HTR-8/SVneo (cell line): ENCODE measurements around the gene INS.

Source experiments
- DNase-seq: peaks from one replicate; pipeline ENCODE4 v3.0.0; 2011; ENCODE audit warnings: low spot score, mixed read lengths; ENCODE audit not compliant: insufficient read length
- FAIRE-seq: peaks from 2 replicates; lab custom pipeline; 2011; peaks lifted over from hg19 to GRCh38; lab: Jason Lieb, UNC

Gene INS

DNA sequence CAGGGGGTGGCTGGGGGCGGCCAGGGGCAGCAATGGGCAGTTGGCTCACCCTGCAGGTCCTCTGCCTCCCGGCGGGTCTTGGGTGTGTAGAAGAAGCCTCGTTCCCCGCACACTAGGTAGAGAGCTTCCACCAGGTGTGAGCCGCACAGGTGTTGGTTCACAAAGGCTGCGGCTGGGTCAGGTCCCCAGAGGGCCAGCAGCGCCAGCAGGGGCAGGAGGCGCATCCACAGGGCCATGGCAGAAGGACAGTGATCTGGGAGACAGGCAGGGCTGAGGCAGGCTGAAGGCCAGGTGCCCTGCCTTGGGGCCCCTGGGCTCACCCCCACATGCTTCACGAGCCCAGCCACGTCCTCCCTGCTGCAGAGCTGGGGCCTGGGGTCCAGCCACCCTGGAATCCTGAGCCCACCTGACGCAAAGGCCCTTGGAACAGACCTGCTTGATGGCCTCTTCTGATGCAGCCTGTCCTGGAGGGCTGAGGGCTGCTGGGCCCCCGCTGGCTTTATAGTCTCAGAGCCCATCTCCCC is at the start of gene INS:
Gene INS (minus strand): TSS at position 474 of the 524 bp plus-strand sequence. CDS start 238 bp downstream, at position 236.
- DNase-seq, result no peak

DNA sequence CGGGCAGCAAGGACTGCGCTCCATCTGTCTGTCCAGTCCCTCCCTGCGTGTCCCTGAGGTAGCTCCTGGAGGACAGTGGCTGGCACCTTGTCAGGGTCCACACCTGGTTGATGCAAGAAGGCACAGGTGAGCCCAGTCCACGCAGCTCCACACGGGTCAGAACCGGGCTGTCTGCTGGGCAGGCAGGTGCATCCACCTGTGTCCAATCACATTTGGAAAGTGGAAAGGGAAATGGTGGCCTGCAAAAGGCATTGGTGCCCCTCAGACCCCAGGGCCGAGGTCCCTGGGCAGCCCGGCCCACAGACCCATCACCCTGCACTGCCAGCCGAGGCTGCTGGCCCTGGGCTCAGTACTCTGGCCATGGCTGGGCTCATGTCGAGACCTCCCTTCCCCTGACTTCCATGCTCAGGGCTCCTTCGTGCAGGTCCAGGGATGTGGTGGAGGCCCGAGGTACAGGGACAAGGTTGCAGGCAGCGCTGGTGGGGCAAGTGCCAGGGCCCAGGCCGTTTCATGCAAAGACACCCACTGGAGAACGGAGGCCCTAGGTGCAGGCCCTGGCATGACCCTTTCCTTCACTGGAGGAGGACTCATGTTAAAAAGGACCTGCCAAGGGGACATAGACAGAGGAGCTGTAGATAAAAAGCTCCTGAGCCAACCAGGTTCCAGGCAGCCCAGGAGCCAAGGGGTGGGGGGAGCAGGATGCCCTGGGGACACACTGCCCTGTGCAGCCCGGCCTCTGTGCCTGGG is 49.5 kb upstream of the INS start:
- FAIRE-seq (no peak), DNase-seq (no peak)

More for the DNA sequence above, at the start of gene INS:
- FAIRE-seq, result no peak

DNA sequence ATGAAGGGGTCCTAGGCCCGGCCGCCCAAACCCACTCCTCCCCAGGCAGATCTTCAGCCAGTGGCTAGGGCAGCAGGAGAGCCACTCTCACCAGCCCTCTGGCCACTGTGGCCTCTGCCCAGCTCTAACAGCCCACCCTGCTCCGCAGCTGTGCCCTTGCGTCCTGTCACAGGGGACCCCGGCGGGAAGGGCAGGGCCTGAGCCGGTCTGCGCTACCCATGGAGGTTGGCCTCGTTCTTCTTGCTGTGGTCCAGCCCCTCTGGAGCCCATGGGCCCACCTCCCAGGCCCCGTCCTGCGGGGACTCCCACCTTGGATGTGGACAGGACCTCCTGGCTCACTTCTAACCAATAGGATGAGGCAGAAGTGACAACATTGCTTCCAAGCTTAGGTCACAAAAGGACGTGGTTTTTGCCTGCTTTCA is 48.9 kb upstream of the INS start:
- no peak for DNase-seq
- no peak for FAIRE-seq

DNA sequence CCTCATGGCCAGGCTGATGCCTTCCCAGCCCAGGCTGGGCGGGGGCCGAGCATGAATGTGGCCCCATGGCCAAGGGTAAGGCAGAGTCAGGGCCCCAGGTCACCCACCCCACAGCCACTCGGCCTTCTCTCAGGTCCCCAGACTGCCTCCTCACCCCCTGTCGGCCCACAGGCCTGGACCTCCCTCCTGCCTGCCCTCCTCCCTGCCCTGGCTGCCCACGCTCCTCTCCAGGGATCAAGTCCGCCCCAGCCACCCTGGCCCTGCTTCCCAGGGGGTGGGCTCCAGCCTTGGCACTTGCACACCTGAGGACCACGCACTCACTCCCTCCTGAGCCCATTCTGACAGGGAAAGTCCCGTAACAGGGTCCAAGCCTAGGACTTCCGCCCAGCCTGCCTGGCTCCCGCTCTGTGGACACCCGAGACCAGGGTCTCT is 48.4 kb upstream of the INS start:
- no peak for FAIRE-seq
- no peak for DNase-seq

DNA sequence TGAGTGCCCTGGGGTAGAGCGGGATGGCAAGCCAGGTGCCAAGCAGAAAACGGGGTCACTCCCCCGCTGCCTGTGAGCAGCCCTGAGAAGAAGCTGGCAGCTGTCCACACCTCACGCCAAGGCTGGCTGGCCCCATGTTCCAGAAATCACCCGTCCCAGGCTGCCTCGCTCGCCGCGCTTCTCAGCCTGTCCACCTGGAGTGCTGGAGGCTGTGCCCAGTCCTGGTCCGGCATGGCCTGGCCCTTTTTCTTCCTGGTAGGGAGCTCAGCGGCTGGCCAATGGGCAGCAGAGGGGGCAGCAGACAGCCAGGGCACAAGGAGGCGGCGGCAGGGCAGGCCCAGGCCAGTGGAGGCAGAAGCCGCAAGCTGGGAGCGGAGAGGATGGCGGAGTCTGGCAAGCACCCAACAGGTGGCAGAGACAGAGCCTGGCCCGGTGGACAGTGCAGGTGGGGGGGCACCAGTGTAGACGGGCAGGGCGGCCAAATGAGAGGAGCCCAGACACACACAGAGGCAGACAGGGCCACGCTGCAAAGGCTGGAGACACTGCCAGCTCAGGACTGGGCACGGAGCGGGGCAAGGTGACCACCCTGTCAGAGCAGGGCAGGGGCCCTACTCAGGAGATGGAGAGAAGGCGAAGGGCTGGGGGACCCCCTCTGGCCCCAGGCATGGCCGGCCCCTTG is 47.8 kb upstream of the INS start:
- DNase-seq, result no peak
- FAIRE-seq, result no peak

DNA sequence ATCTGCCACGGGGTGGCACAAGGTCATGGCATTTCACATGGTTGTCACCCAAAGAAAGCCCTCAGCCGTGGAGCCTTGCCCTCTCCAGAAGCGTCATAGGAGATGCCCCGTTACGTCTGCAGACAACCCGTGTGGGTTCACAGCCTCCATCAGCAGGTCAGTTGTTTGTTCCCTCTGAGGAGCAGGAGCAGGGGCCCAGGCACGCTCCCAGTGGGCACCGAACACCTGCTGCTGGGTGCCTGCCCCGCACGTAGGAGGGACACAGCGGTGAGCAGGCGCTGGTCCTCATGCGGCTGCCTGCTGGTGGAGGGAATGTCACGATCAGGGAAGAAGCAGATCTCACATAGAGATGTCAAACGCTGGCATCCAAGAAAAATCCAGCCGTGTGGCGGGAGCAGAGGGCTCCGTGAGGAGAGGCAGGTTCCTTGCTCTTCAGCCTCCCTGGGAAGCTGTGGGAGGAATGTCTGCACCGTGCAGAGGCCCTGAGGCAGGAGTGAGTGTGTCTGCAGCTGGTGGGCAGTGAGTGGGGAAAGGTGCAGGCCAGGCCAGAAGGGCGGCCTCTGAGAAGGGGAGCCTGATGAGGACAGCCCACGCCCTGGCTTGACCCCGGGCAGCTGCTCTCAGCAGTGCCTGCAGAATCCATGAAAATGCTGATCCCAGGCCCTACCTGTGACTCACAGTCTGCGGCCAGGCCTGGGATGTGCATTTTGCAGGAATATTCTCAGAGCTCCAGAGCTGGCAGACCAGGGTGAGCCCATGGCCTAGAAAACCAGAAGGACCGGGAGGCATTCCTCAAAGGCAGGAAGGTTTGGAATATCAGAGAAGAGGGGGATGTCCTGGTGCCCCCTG is 47.0 kb upstream of the INS start:
- no peak for DNase-seq
- FAIRE-seq, result no peak

DNA sequence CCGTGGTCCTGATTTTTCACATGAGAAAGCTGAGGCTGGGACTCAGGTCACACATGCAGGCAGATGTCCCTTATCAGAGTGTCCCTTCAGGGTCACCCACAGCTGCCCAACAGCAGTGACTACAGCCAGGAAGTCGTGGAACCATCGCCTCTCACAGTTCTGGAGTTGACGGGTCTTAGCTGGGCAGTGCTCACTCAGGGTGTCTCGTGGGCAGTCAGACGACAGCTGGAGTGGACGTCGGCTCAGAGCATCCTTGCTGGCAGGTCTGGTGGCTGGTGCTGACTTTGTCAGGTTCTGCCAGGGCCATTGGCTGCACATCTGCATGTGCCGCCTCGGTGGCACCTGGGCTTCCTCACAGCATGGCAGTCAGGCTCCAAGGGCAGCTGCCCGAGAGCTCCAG is 46.2 kb upstream of the INS start:
- no peak for FAIRE-seq
- no peak for DNase-seq

DNA sequence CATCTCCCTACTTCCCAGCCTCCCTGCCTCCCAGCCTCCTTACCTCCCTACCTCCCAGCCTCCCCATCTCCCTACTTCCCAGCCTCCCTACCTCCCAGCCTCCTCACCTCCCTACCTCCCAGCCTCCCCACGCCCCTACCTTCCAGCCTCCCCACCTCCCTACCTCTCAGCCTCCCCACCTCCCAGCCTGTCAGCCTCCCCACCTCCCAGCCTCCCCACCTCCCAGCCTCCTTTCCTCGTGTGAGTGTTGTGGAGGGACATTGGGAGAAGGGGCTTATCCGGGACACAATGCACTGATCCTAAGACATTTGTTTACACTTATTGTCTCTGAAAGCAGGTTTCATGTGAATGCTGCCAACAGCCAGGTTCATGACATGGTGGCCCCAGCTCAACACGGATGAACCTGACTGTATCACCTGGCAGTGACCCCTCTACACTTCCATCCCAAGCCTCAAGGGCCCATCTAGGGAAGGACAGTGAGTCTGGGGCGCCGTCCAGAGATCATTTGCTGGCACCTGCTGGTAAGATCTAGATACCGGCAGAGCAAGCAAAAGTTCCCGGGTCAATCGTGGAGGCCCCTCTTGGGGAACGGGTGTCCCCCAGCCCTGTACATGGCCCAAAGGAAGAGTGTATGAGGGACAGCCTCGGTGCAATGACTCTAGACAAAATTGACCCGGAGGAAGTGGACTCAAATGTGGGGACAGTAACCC is 45.1 kb upstream of the INS start:
- DNase-seq (no peak), FAIRE-seq (no peak)

DNA sequence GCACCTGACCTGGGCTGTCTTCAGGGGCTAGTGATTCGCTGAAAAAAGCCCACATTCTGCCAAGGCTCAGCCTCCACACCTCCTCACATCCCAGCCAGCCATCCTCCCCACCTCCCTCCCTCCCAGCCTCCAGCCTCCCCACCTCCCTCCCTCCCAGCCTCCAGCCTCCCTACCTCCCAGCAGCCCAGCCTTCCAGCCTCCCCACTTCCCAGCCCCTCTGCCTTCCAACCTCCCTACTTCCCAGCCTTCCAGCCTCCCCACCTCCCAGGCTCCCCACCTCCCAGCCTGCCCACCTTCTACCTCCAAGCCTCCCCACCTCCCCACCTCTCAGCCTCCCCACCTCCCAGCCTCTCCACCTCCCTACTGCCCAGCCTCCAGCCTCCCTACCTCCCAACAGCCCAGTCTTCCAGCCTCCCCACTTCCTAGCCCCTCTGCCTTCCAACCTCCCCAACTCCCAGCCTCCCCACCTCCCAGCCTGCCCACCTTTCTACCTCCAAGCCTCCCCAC is 44.3 kb upstream of the INS start:
- no peak for DNase-seq
- FAIRE-seq, result no peak

DNA sequence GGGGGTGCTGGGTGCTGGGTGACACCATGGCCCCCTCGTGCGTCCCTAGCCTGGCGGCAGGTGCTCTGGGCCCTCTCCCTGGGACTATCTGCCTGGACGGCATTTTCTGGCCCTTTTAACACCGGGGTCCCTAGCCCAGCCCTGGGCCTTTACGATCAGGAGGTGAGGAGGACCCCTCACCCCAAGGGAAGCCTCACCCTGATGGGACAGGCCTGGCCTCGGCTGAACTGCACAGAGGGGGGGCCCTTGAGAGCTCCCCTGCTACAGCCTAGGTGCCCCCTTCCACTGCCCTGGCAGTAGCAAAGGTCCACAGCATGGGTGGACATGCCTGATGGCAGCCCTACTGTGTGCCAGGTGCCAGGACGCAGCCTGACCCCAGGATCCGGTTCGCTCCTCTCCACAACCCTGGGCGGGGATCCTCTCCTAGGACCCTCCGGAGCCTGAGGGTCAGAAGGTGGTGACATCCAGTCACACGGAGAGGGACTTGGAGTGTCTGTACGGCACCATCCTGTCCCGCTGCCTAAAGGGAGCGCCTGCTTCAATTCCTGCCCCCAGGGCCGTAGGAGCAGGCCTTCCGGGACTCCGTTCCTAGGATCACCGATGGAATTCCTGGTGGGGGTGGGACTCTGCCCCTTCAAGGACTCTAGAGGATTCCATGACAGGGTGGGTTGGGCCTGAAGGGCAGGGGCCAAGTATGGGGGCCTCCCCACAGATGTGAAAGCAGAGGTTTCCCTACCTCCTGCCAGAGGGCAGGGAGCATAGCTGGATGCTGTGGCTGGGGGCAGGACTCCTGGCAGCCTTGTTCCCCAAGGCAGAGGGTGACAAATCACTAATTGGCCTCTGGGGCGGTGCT is 43.6 kb upstream of the INS start:
- DNase-seq (no peak), FAIRE-seq (no peak)

DNA sequence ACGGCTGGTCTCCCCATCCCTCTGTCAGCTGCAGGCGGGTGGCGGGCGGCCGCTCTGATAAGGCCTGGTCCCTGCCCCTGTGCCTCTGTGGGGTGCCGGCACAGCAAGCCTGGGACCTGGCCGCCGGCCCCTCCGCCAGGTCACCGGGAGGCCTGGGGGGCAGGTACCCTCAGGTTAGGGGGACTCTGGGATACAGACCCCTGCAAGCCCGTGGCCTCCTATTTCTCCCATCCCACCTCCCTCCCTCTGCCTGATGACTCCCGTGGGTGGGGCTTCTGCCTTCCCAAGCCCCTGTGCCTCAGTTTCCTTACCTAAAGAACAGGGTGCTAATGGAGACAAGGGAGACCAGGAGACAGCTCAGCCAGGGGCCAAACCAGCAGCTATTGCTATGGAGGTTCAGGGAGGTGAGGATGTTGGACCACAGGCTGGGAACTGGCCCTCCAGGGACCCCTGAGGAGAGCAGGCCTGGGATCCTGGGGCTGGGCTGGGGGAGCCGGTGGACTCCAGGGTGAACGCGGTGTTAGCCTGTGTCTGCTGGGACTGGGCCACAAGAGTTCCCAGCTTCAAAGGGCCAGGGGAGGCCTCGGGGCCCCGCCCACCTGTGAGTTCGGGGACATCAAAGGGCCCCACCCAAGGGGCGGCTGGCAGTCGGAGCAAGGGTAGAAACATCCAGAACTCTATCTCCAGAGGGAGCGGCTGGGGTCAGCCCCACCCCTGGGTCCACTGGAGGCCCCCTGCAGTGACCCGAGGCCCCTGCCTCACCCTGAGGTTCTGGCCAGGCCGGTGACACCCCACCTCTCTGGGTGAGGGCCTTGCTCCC is 42.6 kb upstream of the INS start:
- FAIRE-seq, result no peak
- DNase-seq, result no peak

DNA sequence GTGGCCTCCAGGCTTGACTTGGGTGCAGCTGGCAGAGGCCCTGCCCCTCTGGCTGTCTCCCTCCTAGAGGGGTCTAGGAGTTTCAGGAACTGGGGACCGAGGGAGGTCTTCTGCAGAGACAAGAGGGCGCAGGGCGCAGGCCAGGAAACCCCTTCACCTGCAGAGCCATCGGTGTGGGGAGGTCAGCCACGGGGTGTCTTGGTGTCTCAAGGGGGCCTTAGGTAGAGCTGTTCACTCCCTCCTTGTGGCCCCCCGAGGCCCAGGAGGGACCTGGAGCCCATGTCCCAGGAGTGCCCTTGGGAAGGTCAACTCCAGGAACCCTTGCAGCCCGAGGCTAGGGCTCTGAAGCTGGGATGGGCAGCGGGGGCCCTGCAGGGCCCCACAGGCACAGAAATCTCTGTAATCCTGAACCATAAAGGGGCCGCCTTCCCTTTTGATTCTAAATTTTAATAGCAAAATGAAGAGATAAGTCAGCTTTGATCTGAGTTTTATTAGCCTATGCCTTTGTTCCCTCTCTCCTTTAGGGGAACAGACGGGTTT is 42.0 kb upstream of the INS start:
- no peak for FAIRE-seq
- no peak for DNase-seq

DNA sequence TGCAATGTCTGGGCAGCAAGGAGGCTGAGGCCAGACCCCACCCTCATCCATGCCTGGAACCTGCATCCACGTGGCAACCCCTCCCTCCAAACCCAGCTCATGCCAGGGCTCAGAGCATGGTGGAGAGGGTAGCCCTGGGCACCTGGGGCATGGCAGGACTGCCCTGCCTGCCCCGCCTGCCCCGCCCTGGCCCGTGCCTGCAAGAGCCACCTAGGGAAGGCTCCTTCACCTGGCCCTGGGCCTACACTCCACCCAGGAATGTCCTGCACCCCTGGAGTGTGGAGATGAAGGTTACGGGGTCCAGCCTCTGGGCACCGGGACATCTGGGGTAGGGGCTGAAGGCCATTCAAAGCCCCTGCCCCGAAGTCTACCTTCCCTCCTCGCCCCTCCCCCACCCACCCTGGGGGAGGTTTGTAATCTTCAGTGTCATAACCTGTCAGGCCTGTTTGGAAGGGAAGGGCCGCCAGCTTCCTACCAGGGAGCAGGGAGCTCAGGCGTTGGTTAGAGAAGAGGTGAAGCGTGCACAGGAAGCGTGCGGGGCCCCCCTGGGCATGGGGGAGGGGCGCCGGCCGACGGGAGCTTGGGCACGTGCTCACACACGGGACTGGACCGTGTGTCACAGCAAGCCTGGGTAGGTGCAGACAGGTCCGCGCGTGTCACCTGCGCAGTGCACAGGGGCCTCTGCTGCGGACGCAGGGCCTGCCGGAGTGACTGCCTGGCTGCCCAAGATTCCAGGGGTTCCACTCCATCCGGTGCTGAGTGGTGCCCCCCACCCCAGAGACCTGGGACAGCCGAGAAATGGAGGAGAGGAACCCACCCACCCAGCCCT is 41.3 kb upstream of the INS start:
- DNase-seq (no peak), FAIRE-seq (no peak)

DNA sequence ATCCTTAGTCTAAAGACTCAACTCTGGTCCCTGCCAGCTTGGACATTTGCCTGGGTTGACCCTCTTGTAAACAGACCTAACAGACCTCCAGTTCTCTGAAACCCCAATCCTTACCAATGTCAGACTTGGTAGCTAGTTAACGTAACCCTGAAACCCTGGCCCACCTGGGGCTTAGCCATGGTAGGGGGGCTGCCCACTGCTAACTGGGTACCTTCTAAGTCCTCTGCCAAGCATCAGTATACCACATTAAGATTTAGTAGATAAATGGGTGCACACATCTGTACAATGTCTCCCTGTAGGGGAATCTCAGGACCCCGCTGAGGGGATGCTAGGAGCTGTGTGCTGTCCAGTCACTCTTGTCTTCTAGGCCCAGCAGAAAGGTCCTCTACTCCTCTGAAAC is 40.5 kb upstream of the INS start:
- no peak for DNase-seq
- no peak for FAIRE-seq

DNA sequence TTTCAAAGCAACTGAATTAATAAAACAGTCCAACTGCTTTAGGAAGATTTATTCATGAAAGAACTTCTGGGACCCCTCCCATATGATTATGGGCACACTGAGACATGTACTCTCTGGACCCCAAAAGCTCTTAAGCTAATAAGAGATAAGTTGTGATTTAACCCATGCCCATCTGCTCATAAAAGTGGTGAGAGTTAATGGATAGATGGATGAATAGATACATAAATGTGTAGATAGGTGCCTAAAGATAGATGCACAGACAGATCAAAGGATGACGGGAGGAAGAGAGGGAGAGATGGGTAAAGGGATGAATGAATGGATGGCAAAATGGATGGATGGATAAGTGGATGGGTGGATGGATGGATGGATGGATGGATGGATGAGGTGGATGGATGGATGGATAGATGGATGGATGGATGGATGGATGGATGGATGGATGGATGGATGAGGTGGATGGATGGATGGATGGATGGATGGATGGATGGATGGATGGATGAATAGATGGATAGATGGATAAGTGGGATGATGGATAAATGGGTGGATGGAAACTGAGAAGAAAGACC is 40.0 kb upstream of the INS start:
- no peak for FAIRE-seq
- no peak for DNase-seq

DNA sequence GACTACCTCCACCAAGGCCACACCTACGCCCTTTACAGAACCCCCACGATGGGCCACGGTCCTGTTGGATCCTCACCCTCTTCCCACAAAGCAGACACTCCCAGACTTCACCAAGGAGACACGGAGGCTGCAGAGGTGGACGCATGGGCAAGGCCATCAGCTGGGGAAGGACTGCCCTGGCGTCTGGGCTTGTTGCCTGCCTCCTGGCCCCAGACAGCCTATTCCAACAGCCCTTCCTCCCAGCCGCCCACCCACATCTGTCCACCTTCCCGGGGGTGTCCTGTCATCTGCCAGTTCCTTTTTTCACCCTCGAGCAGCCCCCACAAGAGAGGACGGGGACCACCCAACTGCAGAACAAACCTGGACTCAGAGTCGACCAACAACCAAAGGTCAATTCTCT is 39.5 kb upstream of the INS start:
- DNase-seq, result no peak
- FAIRE-seq, result no peak
